Fibroblast of skin of right biceps (primary cell): ENCODE results near the gene HLCS.

Source experiments
- DNase-seq: peaks from one replicate; pipeline ENCODE4 v3.0.0-alpha.2; 2013

HLCS gene

DNA sequence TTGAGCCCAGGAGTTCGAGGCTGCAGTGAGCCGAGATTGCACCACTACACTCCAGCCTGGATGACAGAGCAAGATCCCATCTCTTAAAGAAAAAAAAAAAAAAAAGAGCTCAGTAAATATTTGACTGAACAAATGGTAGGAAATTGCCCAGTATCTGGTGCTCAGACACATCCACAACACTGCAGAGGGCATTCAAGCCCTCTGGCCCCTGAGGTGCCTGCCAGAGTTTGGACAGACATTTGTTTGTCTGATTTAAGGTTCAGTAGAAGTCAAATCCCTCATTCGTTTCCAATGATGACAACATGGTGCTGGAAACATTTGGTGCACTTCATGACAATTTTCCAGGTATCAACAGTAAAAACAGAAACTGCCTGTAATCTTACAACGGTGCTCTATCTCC lies 86.6 kb downstream of the HLCS start:
- DNase-seq: no peak

DNA sequence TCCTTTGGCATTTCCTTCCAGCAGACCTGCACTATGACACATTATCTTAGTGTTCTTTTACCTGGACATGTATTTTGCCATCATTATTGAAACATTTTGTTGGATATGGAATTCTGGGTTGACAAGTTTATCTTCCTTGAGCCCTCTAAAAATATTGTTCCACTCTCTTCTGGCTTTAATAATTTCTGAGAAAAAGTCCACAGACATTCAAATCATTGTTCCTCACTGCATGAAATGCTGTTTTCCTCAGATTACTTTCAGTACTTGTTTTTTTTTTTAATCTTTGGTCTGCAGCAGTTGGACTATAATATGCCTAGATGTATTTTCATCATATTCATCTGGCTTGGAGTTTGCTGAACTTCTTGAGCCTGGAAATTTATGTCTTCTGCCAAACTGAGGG lies 88.7 kb downstream of the HLCS start:
- no peak for DNase-seq

DNA sequence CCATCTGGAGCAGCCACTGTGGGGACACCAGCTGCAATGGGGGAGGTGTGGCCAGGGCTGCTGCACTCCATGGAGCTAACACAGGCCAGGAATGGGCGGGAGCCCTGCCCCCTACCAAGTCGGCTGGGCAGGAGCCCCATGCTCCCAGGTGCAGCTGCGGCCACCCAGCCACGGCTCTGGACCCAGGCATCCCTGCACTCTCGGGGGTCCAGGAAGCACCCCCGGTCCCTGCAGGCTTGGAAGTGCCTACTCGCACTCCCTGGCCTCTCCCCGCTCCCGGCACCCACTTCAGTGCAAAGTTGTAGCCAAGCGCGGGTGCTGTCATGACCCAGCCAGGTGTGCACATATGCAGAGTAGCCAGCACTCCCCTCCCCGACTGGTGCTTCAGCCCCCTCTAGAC lies 91.8 kb downstream of the HLCS start:
- no peak for DNase-seq

DNA sequence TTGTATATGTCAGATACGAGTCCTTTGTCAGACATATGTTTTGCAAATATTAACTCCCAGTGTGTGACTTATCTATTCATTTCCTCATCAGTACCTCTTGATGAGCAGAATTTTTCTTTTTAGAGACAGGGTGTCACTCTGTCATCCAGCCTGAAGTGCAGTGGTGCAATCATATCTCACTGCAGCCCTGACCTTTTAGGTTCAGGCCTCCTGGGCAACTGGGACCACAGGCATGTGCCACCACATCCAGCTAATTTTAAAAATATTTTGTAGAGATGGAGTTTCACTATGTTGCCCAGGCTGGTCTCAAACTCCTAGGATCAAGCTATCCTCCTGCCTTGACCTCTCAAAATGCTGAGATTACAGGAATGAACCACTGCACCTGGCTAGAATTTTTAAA lies 93.0 kb downstream of the HLCS start:
- DNase-seq: no peak

DNA sequence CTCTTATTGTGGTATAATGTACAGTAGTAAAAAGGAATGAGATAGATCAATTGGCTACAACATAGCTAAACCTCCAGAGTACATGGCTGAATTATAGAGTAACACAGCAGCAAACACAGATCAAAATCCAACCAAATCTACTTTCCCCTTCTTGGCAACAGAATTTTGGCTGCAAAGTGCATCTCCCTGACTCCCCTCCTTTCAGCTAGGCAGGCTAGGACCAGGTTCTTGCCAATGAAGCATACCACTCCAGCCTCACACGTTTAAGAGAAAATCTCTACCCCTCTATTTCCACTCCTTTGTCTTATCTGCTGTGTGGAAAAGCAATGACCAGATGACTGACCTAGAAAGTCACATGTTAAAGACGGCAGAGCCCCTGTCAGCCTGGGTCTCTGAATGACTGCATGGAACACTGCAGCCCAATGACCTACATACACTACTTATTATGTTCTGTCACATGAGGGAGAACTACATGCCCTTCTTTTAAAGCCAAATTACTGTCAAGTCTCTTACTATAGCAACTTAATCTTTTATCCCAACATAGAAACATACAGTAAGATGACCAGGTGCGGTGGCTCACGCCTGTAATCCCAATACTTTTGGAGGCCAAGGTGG lies 99.1 kb downstream of the HLCS start:
- no peak for DNase-seq

DNA sequence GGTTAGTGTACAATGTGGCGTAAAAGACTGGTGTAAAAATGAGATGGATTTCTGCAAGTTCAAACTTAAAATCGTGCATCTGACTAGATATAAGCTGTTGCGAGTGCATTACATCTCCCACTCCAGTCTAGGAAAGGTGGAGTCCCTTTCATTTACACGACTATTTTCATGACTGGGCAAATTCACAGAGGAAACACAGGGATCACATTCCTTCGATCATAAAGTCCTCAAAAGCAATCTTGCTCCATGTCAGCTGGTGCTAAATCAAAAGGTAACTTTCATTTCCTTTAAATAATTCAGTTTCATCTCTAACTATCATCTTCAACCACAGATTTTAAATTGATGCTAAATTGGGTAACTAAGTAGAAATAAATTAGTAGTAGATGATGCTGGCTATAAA lies 100.0 kb downstream of the HLCS start:
- no peak for DNase-seq

DNA sequence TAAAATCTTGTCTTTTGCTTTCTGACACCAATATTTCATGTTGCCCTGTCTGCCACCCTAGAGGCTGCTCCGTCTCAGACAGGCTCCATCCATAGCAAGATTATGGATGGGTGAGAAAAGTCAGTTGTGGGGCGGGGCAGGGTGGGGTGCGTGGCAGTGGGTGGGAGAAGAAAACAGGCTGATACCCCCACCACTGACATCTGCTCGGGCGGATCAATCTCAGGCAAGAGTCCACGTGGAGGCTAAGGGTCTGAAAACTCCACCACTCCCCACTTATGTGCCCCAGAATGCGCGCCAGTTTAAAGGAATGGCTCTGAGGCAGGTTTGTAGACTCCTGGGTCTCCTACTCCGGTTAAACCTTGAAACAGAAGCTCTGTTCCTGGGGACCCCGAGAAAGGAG lies 101.5 kb downstream of the HLCS start:
- DNase-seq: no peak

DNA sequence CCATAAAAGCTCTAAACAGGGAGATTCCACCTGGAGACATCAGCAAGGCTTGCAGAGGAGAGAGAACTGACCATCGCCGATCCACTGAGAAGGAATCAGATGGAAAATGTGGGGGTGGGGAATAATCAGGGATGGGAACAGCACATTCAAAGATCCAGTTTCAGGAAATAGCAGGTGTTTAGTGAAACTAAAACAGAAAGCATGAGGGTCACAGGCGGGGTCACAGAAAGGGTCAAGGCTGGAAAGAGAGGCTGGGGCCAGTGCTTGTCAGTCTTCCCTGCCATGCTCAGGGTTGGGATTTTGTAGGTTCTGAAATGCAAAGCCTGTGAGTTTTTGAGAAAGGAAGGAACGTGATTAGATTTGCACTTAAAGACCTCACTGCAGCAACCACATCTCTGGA lies 103.2 kb downstream of the HLCS start:
- DNase-seq: no peak

DNA sequence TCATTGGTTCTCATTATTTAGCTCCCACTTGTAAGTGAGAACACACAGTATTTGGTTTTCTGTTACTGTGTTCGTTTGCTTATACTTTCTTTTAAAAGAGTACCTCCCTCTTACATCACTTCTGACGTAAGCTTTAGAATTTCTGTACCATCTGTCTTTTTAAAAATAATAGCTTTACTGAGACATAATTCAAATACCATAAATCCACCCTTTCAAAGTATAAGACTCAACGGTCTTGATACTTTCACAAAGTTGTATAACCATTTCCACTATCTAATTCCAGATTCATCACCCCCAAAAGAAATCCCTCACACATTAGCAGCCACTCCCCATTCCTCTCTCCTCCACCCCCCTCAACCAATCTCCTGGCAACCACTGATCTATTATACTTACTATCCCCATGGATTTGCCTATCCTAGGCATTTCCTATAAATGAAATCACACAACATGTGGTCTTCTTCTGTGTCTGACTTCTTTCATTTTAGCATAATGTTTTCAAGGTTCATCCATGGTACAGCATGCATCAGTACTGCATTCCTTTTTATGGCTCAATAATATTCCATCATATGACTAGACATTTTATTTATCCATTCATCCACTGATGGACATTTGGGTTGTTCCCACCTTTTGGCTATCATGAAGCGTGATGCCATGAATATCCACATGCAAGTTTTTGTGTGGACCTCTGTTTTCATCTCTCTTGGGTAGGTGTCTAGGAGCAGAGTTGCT lies 104.7 kb downstream of the HLCS start:
- DNase-seq: peak; percentile 70

DNA sequence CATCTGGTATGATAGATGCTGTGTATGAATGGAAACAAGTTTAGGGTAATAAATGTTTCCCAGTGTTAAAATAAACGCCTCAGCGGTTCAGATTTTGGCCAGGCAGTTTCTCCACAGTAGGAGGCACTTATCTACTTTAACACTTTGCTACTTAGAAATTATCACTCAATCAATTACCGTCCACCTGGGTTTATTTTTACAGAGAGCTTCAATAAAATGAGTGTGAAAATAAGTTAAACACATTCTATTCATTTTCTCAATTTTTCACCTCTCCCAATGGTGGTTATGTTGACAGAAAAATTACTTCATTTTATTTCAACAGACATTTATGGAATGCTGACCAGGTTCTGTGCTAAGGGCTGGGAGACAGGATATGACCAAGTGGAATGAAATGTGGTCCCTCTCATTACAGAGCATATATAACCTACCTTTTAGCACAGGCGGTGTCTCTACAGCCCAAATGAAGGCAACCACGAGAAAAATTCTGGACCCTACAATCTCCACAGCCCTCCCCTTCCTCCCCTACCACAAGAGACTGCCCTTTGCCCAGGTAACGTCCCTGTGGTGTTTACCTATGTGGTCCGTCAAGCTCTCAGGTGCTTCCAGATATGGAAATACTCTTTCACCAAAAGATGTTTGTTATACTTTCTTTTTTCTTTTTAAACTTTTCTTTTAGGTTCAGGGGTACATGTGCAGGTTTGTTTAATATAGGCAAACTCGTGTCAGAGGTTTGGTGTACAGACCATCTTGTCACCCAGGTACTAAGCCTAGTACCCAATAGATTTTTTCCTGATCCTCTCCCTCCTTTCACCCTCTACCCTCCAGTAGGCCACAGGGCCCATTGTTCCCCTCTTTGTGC lies 105.5 kb downstream of the HLCS start:
- DNase-seq: peak; percentile 92

DNA sequence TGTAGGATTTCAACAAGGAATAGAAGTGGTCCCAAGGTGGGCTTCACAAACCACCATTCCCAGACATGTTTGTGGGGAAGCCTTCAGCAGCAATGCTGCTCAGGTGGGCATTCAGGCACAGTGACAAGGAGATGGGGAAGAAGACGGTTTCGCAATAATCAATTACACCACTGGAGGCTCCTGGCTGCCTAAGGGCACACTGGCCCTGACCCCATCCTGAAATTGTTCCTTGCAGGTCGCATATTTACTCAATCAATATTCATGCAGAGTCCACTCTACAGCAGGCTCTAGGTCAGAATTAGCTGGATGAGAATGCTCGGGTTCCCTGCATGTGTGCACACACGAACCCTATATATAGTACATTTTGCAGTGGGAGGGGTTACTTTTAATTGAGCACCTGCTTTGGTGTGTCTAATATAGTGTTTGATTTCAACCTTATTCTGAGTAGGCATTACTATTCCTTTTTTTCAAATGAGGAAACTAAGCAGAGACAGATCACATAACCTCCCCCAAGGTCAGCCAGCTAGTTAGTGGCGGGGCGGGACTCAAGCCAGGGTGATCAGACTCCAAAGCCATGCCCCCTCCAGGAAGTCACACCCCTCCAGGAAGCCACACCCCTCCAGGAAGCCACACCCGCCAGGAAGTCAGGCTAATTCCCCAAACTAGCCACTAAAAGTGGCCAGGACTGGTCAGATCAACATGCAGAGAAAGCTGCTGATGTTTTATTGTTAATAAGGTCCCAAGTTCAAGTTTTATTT lies 106.5 kb downstream of the HLCS start:
- peak; percentile 71 for DNase-seq

DNA sequence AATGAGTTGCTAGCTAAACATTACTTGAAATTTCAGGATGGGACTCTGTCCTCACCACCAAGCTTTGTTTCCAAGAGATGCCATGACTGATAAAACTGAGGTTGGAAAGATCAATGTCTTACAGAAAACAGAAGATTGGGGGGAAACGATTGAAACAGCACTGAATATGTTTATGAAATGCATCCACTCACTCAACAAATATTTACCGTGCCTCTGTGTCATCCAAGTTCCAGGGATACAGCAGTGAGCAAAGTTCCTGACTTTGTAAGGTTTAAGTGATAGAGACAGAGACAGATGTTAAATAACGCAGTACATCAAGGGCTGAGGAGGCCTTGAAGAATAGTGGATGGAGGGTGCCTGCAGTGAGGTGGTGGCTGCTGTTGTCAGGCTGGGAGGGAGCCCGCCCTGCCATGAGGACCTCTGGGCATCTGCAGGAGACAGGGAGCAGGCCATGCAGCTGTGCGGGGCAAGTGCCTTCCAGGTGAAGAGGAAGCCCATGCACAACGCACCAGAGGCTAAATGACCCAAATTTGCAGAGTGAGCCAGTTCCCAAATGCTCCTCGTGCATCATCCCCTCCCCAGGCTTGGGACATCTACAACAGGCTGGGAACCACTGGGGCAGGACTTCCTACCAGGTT lies 108.0 kb downstream of the HLCS start:
- DNase-seq: peak; percentile 45

DNA sequence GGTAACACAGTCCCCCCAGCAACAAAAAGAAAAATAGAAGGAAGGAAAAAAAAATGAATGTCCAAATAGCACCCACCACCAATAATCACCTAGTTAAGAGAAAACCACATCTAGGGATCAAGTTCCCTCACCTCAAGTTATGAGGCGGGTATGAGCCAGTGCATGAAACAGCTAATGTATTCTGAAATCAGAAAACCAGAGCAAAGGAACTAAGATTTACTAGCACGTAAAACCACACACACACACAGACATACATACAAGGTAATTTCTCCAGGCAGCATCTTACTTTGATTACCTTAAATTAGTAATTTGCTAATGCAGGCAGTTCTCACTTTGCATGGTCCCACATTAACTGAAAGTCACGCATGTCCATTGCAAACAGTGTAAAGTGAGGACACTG lies 109.8 kb downstream of the HLCS start:
- no peak for DNase-seq

DNA sequence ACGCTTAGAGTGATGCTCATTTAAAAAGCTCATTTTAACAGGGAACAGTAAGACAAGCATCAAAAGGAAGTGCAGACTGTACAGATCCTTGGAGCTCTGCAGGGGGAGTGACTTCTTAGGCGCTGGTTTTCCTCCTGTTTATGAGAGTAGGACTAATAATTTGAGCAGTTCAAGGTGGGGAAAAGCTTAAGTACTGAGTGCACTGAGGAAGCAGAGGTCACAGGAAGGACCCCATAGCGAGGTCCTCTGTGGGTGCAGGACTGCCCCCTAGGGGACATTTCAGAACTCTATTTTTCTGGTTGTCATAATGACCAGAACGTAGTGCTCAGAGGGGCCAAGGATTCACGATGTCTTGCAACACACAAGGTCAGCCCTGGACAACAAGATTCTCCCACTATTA lies 112.1 kb downstream of the HLCS start:
- DNase-seq: peak; percentile 49

DNA sequence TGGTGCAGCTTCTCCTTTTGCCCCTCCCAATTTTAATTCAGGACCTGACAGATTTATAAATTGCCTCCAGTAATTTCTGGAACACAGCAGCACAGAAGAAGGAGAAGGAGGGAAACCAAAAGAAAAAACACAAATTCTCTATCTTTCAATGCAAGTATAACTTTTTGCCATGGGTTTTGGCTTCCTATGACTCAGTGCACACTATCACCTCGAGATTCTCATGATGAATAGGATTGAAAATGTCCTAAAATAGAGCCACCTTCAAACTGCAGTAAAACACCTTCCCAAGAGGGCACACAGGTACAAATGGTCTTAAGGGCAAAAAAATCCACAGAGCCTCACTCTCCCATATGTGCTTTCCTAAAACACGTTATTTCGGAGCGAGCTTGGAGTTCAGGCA lies 113.6 kb downstream of the HLCS start:
- DNase-seq: no peak

DNA sequence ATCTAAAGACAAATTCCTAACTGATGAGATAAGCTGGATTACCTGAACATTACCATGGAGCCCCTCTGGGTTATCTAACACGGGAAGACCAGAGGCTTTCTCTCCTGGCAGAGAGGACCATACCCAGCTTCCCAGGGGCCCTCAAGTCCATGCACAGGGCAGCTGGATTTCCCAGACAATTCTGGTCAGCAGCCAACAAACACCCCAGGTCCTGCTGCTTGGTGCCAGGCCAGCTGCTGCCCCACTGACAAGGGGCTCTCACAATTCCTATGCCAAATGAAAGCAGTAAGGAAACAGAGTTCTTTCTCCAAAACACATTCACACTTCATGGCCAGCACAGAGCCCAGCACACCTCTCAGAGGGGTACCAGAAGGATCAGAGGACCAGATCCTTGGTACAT lies 114.2 kb downstream of the HLCS start:
- DNase-seq: no peak

DNA sequence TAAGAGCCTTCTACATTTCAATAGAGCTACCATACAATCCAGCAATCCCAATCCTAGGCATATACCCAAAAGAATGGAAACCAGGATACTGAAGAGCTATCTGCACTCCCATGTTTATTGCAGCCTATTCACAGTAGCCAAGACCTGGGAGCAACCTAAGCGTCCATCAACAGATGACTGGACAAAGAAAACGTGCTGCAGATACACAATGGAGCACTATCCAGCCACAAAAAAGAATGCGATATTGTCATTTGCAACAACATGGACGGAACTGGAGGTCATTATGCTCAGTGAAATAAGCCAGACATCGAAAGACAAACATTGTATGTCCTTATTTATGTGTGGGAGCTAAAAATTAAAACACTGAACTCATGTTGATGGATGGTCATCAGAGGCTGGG lies 115.3 kb downstream of the HLCS start:
- DNase-seq: no peak

DNA sequence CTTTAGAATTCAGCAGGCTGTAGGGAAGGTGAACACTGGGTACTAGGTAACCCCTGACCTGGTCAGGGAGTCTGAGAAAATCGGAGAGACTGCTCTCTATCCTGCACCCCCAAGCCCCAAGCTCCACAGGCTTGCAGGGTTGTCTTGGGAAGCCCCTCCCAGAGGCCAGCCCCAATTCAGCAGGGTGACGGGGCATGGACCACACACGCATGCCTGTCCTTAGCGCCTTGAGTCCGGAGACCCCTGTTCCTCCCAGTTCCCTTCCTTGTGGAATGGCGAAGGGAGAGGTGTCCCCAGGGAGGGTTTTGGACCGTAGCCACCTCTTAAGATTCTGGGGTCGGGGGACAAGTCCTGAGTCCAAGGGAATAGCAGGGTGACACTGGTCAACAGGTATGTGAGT lies 116.1 kb downstream of the HLCS start:
- DNase-seq: no peak

DNA sequence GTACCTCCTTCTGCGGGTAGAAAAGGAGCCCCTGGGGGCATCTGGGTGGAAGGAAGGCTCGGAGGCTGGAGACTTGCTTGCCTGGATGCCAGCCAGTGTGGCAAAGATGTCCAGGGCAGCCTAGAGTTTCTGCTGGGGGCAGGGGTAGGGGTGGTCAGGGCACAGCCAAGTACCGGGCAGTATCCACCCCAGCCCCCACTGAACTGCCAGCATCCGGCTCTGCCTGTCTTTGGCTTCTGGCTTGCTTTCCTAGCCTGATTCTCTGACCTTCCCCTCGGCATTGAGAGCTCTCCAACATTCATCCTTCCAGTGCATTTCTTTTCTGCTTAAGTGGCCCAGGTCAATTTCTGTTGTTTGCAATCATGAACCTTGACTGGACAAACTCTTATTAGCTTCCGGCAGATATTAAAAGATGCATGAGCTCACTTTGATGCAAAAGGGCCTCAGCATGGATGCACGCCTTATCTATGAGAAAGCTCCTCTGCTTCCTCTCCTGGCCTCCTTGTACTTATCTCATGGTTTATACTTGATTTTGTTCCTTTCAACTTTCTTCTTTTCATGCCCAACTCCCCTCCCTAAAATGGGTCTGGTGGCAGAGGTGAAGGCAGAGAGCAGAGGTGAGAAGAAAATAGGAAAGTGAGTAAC lies 116.9 kb downstream of the HLCS start:
- no peak for DNase-seq

DNA sequence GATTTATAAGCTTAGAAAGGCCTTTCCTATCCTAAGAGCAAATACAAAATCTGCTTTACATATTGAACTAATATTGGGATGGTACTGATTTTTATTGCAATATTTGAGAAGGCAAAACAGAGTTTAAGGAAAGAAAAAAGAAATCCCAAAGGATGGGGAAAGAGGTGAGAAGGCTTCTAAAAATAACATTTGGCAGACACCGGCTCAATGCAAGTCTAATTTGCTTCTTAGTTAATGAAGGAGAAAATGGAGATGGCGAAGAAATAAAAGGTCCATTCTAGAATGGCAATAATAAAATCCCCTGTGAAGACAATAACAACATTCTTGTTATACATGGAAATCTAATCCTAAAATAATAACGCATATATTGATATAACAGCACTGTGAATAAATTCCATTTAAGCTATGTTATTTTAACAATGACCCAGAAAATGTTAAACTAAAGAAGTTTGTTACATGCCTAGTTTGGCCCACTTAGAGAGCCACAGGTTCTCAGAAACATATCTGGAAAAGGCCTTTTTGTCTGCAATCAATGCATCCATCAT lies 117.7 kb downstream of the HLCS start:
- no peak for DNase-seq

DNA sequence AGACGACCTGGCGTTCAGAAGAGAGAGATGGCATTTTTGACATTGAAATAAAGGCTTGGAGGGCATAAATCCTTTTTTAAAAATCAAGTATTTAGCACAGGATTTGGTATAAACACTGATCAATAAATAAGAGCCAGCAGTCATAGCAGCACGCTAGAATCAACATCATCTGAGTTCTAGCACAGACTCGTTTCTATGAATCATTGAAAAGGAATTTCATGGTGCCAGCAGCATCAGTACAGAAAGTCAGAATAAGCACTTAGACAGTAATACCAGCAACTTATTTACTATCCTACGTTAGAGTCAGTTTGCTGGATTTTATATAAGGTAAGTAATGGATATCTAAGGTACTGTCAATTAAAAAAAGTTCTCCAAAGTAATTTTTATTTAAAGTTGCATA lies 119.3 kb downstream of the HLCS start:
- peak; percentile 79 for DNase-seq

DNA sequence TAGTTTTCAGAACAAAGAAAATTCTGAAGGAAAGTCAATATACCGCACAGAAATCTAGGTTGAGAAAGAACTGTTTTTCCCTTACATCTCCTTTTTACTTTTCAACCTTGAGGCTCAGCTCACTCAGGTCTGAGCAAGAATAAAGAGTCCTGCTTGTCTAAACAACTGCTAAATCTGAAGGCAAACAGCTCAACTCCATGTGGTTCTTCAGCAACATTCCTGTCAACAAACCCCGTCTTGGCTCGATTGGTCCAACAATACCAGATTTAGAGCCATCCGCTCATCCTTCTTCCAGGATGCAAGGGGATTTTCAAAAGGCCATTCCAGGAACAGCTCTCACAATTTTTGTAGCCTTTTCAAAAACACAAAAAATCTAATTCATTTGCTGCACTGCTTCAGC lies 119.8 kb downstream of the HLCS start:
- DNase-seq: no peak
